Erythroblast (primary cell): ENCODE data around the gene CRYZL1.

Experiments
- DNase-seq, 2 experiments: peaks; one replicate each; lab custom pipeline; 2025; lab: John Stamatoyannopoulos, UW
- GATA1 ChIP-seq: IDR thresholded peaks from 2 replicates; pipeline ENCODE4 v1.6.1; 2011; ENCODE audit warnings: low read depth, mild to moderate bottlenecking, control low read depth, low read length, moderate library complexity
- POLR2A ChIP-seq: IDR thresholded peaks from 2 replicates; pipeline ENCODE4 v1.6.1; 2011; ENCODE audit warnings: mild to moderate bottlenecking, low read length

CRYZL1 gene

DNA sequence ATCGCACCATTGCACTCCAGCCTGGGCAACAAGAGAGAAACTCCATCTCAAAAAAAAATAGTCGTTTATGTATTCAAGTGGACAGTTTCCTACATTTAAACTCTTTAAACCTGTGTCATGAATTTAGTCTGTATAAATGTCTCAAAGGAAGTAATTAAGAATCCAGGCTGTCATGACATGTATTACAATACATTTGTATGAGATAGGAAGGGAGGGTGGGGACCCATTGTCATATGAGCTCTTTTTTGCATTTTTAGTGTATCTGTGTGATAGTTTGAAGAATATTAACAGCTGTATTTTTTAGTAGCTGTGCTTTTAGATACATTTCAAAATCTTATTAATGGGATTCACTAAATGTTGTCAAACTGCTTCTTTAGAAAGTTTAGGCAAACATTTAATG is 73.1 kb downstream of the CRYZL1 start:
- no peak for DNase-seq
- TF ChIP-seq POLR2A (no peak), GATA1 (no peak)

GRCh38 chr21:33567914-33568313 is 73.6 kb downstream of the CRYZL1 start:
- no peak for TF ChIP-seq GATA1
- no peak for TF ChIP-seq POLR2A
- DNase-seq = no peak

- TF ChIP-seq GATA1 = no peak
- TF ChIP-seq POLR2A = no peak
- no peak for DNase-seq
Observed at GRCh38 chr21:33566514-33566913, 75.0 kb downstream of the CRYZL1 start.

GRCh38 chr21:33562389-33562788 is 79.2 kb downstream of the CRYZL1 start:
- no peak for TF ChIP-seq GATA1
- no peak for DNase-seq

- no peak for DNase-seq
- TF ChIP-seq GATA1 (no peak), POLR2A (no peak)
Observed at GRCh38 chr21:33561373-33561772, 80.2 kb downstream of the CRYZL1 start.

GRCh38 chr21:33560965-33561364 is 80.6 kb downstream of the CRYZL1 start:
- no peak for TF ChIP-seq GATA1
- no peak for TF ChIP-seq POLR2A
- no peak for DNase-seq

DNA sequence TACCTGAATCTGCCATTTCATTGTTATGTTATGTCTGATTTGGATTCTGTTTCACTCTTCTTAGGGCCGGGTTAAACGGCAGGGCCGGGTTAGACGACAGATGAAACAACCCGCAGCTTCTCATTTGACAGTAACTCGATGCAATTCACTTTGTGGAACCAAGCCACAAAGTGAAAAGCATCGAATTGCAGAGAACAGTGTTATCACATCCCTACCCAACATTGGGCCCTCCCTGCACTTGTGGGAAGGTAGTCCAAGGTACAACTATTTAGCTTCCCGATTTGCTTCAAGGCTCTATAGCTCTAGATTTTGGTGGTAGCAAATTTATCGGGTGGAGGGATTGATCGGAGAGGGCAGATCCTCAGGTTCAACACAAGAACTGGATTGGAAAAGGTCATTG is 81.7 kb downstream of the CRYZL1 start:
- TF ChIP-seq GATA1 (no peak), POLR2A (no peak)
- DNase-seq = no peak

- TF ChIP-seq GATA1 = no peak
- TF ChIP-seq POLR2A = no peak
Observed at GRCh38 chr21:33558777-33559421, 82.6 kb downstream of the CRYZL1 start.

GRCh38 chr21:33557447-33557846 is 84.1 kb downstream of the CRYZL1 start:
- TF ChIP-seq GATA1 = no peak
- no peak for TF ChIP-seq POLR2A
- no peak for DNase-seq

More at GRCh38 chr21:33558777-33559421, 82.6 kb downstream of the CRYZL1 start:
- DNase-seq = no peak

DNA sequence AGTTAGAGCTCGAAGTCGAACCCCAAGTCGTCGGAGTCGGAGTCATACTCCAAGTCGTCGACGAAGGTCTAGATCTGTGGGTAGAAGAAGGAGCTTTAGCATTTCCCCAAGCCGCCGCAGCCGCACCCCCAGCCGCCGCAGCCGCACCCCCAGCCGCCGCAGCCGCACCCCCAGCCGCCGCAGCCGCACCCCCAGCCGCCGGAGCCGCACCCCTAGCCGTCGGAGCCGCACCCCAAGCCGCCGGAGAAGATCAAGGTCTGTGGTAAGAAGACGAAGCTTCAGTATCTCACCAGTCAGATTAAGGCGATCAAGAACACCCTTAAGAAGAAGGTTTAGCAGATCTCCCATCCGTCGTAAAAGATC is 86.6 kb downstream of the CRYZL1 start:
- TF ChIP-seq POLR2A (no peak), GATA1 (no peak)

DNA sequence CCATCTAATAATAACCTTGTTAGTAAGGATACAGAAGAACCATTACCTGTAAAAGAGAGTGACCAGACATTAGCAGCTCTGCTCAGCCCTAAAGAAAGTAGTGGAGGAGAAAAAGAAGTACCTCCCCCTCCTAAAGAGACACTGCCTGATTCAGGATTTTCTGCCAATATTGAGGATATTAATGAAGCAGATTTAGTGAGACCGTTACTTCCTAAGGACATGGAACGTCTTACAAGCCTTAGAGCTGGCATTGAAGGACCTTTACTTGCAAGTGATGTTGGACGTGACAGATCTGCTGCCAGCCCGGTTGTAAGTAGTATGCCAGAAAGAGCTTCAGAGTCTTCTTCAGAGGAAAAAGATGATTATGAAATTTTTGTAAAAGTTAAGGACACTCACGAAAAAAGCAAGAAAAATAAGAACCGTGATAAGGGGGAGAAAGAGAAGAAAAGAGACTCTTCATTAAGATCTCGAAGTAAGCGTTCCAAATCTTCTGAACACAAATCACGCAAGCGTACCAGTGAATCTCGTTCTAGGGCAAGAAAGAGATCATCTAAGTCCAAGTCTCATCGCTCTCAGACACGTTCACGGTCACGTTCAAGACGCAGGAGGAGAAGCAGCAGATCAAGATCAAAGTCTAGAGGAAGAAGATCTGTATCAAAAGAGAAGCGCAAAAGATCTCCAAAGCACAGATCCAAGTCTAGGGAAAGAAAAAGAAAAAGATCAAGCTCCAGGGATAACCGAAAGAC is 87.1 kb downstream of the CRYZL1 start:
- no peak for DNase-seq
- TF ChIP-seq POLR2A (no peak), GATA1 (no peak)

More for the DNA sequence above, 86.6 kb downstream of the CRYZL1 start:
- peak; percentile 22 to 33 for DNase-seq

DNA sequence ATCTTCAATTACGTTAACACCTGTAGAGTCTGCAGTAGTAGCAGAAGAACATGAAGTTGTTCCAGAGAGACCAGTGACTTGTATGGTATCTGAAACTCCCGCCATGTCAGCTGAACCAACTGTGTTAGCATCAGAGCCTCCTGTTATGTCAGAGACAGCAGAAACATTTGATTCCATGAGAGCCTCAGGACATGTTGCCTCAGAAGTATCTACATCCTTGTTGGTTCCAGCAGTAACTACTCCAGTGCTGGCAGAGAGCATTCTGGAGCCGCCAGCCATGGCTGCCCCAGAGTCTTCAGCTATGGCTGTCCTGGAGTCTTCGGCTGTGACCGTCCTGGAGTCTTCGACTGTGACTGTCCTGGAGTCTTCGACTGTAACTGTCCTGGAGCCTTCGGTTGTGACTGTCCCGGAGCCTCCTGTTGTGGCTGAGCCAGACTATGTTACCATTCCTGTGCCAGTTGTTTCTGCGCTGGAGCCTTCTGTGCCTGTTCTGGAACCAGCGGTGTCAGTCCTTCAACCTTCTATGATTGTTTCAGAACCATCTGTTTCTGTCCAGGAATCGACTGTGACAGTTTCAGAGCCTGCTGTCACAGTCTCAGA is 88.4 kb downstream of the CRYZL1 start:
- TF ChIP-seq POLR2A = no peak
- TF ChIP-seq GATA1 = no peak
- no peak for DNase-seq

GRCh38 chr21:33552093-33552998 is 89.2 kb downstream of the CRYZL1 start:
- TF ChIP-seq GATA1 = no peak

DNA sequence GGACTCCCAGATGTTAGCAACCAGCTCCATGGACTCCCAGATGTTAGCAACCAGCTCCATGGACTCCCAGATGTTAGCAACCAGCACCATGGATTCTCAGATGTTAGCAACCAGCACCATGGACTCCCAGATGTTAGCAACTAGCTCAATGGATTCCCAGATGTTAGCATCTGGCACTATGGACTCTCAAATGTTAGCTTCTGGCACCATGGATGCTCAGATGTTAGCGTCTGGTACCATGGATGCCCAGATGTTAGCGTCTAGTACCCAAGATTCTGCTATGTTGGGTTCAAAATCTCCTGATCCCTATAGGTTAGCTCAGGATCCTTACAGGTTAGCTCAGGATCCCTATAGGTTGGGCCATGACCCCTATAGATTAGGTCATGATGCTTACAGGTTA is 89.9 kb downstream of the CRYZL1 start:
- no peak for DNase-seq
- TF ChIP-seq POLR2A = no peak
- no peak for TF ChIP-seq GATA1

More at GRCh38 chr21:33552093-33552998, 89.2 kb downstream of the CRYZL1 start:
- peak; percentile 27 for DNase-seq
